Right lobe of liver (tissue), 4 donors: ENCODE measurements around the gene SPATS2L.

ENCODE experiments used
- CTCF ChIP-seq, 4 donors: fragments of 200-600 bp in 3 of 4; fragments of 450-650 bp in 1 of 4; IDR thresholded peaks; one replicate each; pipeline versions ENCODE4 v1.5.1 to v1.8.0; 2016 to 2022; ENCODE audit warnings: antibody characterized with exemption in 4 of 4, mild to moderate bottlenecking in 2 of 4
- POLR2A ChIP-seq: fragments of 450-650 bp; IDR thresholded peaks from one replicate; pipeline ENCODE4 v1.6.1; 2017; ENCODE audit warnings: antibody characterized with exemption, mild to moderate bottlenecking
- donor health status: DM: no; HTN: no; CAD: no.
- donor health status: DM: no; HTN: no; CAD: no.
- donor health status: DM: no; HTN: yes; CAD: no.

DNA sequence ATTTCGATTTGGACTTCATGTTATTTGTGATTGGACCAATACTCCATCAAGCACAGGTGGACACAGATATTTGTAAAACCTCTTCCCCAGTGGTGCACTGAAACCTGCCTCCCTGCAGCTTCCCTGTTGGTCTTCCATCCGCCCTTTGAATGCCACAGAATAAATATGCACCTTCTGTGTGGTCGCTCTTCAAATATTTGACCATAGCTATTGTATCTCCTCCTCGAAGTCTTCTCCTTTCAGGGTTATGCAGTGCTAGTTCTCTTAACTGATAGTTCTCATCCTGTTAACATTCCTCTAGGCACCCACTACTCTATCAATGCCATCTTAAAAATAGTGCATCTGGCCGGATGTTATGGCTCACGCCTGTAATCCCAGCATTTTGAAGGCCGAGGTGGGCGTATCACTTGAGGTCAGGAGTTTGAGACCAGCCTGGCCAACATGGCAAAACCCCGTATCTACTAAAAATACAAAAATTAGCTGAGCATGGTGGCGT, 12.5 kb downstream of the SPATS2L start:
- no peak for TF ChIP-seq CTCF (IDR thresholded peaks at IDR 0.05)
- no peak for TF ChIP-seq POLR2A
